Testis (tissue), 2 donors: ENCODE measurements around the gene OXT.

ENCODE experiments used
- POLR2A ChIP-seq: fragments of 450-650 bp; IDR thresholded peaks from one replicate; pipeline ENCODE4 v1.6.1; 2017; ENCODE audit warnings: antibody characterized with exemption, mild to moderate bottlenecking, moderate library complexity
- TF ChIP-seq, protein P1 (sequence below), 3 experiments: fragments of 450-650 bp in 2 of 3; fragments of 200-600 bp in 1 of 3; sonication (generic) in 1 of 3; IDR thresholded peaks; one replicate each; pipeline ENCODE4 v1.5.1; 2016 to 2019; ENCODE audit warnings: antibody characterized with exemption in 3 of 3, mild to moderate bottlenecking in 2 of 3, moderate library complexity in 1 of 3

DNA sequence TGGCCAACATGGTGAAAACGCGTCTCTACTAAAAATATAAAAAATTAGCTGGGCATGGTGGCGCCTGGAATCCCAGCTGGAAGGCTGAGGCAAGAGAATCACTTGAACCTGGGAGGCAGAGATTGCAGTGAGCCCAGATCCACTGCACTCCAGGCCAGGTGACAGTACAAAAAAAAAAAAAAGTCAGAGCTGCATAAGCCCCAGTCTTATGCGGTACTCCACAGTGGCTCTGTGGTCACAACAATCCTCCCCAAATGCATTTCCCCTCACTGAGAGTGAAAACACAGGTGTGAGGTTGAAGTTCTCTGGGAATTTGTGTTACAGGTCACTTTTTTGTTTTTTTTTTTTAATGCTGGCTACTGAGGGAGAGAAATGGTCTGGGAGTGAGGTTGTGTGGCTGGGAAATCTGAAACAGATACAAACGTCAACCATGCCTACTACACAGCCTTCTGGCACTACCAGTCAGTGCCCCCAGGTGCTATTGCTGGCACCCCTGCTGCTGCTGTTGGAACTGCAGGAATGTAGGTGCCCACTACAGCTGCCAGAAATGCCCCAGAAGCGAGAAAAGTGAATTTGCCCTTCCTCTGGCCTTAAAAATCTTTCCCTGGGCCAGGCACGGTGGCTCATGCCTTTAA lies 19.9 kb upstream of the OXT start:
- TF ChIP-seq, protein P1, sequence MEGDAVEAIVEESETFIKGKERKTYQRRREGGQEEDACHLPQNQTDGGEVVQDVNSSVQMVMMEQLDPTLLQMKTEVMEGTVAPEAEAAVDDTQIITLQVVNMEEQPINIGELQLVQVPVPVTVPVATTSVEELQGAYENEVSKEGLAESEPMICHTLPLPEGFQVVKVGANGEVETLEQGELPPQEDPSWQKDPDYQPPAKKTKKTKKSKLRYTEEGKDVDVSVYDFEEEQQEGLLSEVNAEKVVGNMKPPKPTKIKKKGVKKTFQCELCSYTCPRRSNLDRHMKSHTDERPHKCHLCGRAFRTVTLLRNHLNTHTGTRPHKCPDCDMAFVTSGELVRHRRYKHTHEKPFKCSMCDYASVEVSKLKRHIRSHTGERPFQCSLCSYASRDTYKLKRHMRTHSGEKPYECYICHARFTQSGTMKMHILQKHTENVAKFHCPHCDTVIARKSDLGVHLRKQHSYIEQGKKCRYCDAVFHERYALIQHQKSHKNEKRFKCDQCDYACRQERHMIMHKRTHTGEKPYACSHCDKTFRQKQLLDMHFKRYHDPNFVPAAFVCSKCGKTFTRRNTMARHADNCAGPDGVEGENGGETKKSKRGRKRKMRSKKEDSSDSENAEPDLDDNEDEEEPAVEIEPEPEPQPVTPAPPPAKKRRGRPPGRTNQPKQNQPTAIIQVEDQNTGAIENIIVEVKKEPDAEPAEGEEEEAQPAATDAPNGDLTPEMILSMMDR (IDR thresholded peaks at IDR 0.05): peak in 1 of 3 experiments; percentile 9
- TF ChIP-seq POLR2A: no peak
